ENCODE data around the gene FAM89A.
"Not testable (repeated sequence)": the region's sequence is repeated elsewhere in the genome, so short reads cannot be mapped to it uniquely, and the experiment has no call there.

The FAM89A gene

DNA sequence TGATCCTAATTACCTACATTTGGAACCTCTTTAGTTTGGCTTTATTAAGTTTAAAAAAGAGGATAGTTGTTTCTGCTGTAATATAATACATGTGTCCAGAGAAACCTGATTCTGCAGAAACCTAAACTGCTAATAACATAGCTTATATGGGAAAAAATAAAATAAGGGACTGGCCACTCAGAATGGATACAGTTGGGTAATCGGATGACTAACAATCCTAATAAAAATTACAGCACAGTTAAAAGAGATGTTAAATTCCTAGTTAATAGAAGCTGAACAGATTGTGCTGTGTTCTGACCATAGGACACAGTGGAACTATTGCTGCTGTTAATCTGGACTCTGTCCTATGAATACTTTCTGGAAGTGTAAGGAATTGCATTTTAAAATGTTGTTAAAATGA, 45.2 kb downstream of the FAM89A start:
- DNase-seq (ENCODE audit: low read depth in 3 of 3, low spot score in 1 of 3): no peak

DNA sequence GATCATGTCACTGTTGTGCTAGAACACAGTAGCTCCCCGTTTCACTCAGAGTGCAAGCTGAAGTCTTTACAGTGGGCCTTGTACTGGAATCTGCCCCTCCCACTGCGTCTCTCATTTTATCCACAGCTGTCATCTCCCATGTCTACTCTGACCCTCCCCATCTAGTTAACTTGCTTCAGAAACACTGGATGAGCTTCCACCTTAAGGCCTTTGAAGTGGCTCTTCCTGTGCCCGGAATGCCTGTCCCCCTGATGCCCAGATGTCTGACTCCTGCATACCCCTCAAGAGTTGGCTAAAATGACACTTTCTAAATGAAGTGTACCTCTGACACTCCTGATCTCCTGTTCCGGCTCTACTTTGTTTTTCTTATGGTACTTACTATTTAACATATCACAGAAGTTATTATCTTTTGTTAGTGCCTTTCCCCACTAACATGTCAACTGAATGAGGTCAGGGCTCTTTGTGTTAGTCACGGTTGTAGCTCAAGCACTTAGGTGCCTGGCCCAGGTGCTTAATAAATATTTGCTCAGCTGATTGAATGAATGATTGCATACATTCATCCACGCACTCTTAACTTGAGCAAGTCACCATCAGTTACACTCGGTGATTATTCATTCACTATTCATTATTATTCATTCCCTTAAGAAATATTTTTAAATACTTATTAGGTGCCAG, 47.8 kb downstream of the FAM89A start:
- no peak for DNase-seq (ENCODE audit: low read depth in 3 of 3, low spot score in 1 of 3)

DNA sequence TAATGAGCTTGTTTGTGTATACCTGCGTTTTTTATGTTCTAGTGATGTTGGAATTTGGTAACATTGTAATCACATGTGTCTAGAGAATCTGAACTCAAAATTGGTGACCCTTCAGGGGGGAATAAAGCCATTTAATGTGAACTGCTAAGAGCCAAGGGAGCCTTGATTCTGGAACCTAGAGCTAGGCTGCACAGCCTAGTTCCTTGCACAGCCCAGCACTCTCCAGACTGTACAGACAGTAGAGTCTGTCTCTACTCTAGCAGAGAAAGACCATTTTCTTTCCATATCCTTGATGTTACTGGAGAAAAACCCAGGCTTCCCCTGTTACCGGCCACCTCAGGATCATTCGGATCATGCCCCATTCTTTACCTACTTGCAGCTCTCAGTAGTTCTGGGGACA, 52.6 kb downstream of the FAM89A start:
- no peak for DNase-seq (ENCODE audit: low read depth in 3 of 3, low spot score in 1 of 3)

DNA sequence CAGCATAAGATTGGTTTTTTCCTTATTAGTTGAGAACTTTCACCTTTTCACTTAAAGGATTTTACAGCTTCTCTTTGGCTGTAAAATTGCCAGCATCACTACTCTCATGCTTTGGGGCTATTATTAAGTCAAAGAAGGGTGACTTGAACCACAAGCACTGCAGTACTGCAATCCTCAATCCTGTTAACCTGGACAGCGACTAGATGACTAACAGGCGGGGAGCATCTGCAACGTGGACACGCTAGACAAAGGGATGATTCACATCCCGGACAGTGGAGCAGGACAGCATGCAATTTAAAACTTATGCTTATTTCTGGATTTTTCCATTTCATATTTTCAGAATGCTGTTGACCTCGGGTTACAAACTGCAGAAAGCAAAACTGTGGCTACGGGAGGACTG, 53.1 kb downstream of the FAM89A start:
- DNase-seq (ENCODE audit: low read depth in 3 of 3, low spot score in 1 of 3): no peak

DNA sequence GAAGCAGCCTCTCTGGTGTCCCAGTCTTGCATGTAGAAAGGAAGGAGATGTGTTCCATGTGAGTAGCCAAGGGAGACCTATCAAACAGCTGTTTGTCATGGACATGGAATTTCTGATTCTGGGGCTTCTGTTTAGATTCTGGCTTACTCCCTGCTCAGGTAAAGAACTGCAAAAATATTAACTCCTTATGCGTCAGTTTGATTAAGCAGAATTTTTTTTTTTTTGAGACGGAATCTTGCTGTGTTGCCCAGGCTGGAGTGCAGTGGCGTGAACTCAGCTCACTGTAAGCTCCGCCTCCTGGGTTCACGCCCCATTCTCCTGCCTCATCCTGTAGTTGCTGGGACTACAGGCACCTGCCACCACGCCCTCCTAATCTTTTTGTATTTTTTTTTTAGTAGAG, 54.3 kb downstream of the FAM89A start:
- no peak for DNase-seq (ENCODE audit: low read depth in 3 of 3, low spot score in 1 of 3)

DNA sequence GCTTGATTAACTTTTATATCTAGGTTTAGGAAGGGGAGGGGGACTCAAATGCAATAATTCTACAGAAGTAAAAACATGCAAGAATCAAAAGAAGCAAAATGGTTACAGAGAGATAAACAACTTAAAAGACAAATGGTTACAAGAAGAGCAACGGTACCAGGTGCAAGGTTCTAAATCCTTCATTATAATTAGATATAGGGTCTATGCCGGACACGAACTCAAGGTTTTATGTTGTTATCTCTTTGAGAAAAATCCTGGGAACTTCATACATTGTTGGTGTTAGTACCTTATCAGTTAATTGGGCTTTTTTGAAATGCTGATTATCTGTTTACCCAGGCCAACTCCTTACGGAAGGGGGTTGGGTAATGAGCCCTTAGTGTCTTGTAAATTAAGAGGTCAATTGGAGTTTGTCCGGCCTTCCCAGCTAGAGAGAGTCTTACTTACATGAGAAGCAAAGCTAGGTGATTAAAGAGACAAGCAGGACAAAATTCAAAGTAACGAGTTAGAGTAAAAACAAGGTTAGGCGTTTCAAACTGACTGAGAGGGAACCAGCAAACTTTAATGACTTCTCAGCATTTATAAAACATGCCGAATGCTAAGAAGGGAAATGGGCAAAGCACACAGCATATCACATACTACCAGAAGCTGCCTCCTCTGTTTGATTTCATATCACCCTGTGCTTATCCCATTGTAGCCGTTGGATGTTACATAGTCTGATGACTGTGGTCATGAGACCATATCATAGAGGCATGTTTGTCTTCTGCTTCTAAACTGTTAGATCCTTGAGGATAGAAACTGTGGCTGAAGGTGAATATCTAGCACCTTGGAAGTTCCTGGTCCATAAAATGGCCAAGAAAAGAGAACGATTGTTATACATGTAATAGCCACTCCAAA, 55.2 kb downstream of the FAM89A start:
- not testable (repeated sequence) for DNase-seq (ENCODE audit: low read depth in 3 of 3, low spot score in 1 of 3)

DNA sequence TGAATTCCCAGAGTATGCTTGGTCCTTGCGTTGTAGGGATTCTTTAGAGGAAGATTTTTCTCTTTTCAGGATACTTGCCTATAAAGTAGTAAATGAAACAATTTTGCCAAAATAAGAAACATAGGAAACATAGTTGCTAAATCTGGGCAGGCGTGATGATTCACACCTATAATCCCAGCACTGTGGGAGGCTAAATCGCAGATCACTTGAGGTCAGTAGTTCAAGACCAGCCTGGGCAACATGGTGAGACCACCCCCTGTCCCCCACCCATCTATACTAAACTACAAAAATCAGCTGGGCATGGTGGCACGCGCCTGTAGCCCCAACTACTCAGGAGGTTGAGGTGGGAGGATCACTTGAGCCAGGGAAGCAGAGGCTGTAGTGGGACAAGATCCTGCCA, 56.2 kb downstream of the FAM89A start:
- DNase-seq (ENCODE audit: low read depth in 3 of 3, low spot score in 1 of 3): no peak

DNA sequence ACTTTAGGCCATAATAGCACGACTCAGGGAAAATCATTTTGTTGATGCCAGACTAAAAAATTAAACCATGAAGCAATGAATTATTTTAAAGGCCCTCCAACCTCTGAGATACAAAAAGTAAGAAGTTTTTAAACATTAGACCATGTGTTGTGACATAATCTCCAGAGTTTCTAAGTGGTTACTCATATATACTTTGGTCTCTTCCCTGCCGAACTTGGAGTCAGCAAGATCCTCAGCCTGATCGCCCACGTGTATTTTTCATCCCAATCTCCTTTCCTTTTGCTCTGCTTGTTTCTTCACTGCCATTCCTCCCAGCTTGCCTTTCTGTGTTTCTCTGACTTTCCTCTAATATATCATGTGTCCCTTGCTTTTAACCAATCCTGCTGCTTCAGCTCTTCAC, 57.4 kb downstream of the FAM89A start:
- no peak for DNase-seq (ENCODE audit: low read depth in 3 of 3, low spot score in 1 of 3)

DNA sequence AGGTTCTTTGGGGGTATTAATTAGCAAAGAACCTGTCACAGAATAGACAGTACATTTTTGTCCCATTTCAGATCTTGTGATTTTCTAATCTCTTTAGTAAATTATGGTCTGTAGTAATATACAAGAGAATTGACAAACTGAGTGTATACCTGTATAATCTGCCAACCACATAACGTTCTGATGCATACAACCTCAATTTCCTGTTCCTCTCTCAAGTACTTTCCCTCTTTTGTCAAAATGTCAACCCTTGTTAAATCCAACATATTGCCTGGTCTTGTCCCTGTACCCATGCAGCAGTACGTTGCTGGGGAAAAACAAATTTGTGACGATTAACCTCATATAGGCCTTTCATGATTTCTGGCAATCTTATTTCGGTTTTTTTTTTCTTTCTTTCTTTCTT, 60.1 kb downstream of the FAM89A start:
- no peak for DNase-seq (ENCODE audit: low read depth in 3 of 3, low spot score in 1 of 3)

DNA sequence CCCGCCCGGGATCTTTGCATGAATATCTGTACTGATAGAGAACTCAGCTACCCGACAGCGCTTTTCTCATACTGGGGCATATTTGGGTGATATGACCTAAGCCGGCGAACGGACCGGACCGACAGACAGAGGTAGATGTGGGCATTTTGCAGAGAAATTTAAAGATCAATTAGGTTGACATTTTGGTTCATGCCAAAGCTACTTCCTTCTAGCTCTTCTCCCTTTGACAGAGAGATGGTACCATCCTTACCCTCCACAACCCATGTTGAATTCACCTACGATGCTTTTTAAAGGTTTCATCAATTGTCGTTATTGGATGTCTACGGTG, 60.7 kb downstream of the FAM89A start:
- DNase-seq (ENCODE audit: low read depth in 3 of 3, low spot score in 1 of 3): no peak

DNA sequence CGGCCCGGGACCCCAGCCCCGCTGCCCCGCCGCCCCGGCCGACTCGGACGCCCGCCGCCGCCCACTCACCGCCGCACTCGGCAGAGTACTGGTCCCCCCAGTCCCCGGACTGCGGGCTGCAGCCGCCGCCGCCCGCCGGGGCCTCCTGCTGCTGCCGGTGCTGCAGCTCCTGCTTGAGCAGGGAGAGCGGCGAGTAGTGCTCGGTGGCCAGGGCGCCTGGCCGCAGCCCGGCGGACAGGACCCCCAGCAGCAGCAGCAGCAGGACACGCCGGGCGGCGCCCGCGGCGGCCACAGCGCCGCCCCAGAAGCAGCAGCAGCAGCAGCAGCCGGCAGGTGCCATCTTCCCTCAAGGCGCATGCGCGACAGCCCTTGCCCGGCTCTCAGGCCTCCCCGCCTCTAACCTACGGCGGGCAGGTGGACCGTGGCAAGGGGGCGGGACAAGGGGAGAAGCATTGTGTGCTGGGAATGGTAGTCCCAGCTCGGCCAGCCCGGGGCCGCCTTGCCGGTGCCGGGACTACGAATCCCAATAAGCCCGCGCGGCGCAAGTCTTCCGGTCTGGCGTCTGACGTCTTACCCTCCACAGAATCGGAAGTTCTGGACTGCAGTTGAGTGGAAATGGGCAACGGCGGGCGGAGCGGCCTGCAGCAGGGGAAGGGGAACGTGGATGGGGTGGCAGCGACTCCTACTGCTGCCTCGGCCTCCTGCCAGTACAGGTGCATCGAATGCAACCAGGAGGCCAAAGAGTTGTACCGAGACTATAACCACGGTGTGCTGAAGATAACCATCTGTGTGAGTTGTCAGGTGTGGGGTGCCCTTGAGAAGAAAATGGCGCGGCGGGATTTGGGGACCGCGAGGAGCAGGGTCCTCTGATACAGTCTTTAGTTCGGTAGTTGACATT, 61.3 kb downstream of the FAM89A start, which contains the start of the genes ARV1 and TTC13:
TSS of gene ARV1 (plus strand) at position 604 of the 898 bp plus-strand sequence. CDS start at position 616, 12 bp downstream.
TSS of gene TTC13 (minus strand) at position 371 of the 898 bp plus-strand sequence. CDS start at position 340, 31 bp downstream.
- DNase-seq (ENCODE audit: low read depth in 3 of 3, low spot score in 1 of 3): peak; percentile 87 to 93 (median 88)

DNA sequence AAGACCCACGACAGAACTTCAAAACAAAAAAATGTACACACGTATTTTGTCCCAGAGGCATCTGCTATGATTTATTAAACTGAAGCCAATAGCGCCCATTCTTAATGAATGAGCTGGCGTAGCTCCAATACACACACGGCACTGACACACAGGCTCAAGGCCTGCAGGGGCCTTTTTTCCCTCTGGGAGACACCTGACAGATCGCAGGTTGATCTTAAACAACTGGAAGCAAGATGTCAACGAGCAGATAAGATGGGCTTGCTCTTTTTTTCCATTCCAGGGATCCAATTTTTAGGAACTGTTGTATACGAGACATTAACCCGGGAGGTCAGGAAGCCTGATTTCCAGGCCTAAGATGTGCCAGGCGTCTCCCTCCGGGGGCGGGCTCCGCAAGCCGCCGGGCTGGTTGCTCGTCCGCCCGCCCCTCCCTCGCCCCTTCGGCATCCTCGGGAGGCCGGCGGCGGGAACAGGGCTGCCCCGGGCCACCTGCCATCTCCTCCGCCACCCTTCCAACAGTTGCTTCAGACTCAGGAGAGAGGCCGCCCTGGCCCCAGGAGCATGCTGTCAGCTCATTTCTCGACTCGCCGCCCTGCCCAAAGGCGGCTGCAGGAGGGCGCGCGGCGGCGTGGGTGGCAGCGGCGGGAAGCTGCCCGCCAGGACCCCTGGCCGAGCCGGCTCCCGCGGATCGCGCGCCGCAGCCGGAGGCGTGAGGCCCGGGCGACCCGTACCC, 62.1 kb downstream of the FAM89A start:
- DNase-seq (ENCODE audit: low read depth in 3 of 3, low spot score in 1 of 3): peak in 1 of 3 donors; percentile 15

DNA sequence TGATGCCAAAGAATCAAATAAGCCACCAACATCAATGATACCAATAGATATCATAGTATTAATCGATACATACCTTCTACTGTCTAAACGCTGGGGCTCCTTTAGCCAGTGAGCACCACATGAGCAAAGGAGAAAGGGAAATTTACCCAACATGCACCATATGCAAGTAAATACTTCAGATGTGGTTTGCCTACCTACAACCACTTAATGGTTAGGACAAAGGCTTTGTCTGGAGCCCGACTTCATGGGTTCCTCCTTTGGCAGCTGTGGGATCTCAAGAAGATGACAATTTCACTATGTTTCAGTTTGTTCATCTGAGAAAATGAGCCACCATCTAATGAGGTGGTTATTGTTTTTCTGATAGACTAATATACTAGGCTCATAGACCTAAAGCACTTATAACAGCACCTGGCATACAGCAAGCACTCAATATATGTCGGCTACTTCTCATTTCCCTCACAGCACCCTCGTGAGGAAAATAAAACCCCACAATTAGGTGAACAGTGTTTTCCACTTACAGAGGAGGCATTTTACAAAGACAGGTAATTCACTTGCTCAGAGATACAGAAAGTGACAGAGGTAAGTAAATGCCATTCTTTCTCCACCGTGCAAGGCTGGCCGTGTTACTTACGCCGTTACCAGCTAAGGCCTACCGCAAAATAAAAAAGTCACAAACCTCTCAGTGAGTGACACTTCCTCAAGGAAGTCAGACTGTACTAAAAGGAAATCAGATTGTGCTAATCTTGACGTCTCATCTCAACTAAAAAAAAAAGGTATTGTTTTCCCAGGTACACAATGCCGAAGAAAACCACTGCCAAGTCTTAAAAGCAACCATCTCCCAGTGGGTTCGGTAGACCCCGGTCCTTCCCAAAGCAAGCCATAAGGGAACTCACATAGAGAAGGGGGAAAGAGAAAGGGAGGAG, 63.0 kb downstream of the FAM89A start:
- DNase-seq (ENCODE audit: low read depth in 3 of 3, low spot score in 1 of 3): no peak

DNA sequence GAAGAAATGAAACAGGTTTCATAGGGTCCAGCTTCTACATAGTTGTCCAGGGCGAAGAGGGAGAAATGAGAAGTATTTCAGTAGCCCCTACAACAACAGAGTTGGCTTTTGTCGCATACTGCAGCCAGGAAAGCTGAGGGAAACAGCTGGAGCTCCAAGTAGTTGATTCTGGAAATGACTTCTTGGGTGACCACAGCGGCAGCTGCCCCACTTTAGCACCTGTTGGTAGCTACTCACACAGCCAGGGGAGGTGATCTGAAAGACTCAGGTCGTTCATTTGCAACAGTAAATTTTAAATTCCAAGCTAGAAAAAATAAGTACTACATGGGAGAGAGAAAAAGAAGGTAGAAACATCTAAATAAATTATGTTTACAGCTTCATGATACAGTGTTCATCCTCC, 63.7 kb downstream of the FAM89A start:
- no peak for DNase-seq (ENCODE audit: low read depth in 3 of 3, low spot score in 1 of 3)

DNA sequence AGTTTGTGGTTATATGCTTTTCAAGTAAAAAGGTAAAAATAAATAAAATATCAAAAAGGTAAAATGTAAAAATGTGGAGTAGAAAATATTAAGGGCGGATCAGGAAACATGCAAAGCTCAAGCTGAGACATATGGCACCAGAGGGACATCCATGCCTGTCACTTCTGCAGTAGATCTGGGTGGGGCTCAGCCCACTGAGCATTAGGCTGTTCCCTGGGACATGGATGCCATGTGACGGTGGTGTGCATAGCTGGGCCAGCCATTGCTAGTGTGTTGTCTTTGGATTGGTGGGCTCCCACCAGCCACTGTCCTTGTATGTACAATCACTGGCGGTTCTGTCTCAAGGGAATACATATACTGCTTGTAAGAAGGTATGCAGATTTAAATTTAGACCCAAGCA, 64.4 kb downstream of the FAM89A start:
- no peak for DNase-seq (ENCODE audit: low read depth in 3 of 3, low spot score in 1 of 3)

DNA sequence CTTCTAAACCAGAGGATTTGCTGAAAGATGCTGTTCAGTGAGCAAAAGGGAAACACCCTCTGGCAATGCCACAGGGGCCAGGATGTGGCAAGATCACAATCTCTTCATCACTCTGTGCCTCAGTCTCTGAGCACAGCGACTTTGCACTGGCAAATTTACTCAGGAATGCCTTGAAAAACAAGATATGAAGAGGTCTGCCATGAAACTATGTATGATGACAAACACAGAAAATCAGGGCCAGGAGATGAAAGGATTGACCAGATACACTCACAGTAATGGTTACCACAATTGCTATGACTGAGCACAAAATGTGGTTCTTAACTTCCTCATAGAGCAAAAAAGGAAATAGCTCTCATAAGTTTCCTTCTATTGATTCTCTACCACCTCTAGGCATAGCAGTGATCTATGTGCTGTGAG, 67.2 kb downstream of the FAM89A start:
- DNase-seq (ENCODE audit: low read depth in 3 of 3, low spot score in 1 of 3): peak in 1 of 3 donors; percentile 21

DNA sequence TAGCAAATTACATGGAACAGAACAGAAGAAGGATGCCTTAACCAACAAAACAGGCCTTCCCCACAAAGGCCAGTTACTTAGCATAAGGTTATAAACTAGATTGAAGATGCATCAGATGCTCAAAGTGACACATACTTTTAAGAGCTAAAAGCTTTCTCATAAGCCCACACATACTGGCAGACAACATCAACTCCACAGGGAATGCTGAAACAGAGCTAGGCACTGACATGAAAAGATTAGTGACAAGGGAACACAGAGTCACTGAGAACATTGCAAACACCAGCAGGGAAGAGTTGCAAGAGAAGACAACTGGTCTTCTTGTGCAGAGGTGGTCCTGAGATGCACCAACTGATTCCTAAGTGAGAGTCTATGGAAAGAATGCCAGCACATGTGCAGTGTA, 68.3 kb downstream of the FAM89A start:
- DNase-seq (ENCODE audit: low read depth in 3 of 3, low spot score in 1 of 3): no peak

DNA sequence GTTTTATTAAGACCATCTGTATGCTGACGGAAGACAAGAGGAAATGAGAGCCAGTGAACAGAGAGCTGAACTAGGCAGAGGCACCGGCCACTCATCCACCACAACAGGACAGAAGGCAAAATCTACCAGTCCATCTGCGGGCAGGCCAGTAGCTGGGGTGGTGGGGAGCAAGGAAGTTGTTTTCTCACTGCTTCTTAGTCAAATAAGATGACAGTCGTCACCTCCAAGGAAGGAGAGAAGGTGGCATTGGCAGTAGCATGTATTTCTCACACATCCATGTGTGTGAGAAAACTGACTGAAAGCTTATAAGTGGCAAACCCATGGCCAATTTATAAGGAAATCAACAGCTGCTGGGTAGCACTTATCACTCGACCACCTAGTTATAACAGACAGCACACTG, 69.6 kb downstream of the FAM89A start:
- DNase-seq (ENCODE audit: low read depth in 3 of 3, low spot score in 1 of 3): no peak
